MCF 10A (cell line): ENCODE measurements around the gene TM9SF2. TPM values are rescaled to one million over a fixed set of nuclear protein-coding genes. Genes with fewer than 3 reads are reported as not detected.

Experiments used
- BruUV-seq: library from RNA; stranded (reverse); fragments of 400-500 nt; replicated peaks from 2 replicates; lab custom pipeline; 2021; lab: Mats Ljungman, UMichigan
- CTCF ChIA-PET: fragments of 300-600 bp; sonication (Branson Sonifier 250); formaldehyde crosslinking; extraction: SDS; loops from one replicate; lab custom pipeline; 2021; ENCODE audit warnings: antibody characterized with exemption, inconsistent platforms; lab: Yijun Ruan, JAX
- POLR2A ChIA-PET: fragments of 300-600, 350-650 bp; sonication (Branson Sonifier 250); formaldehyde crosslinking; extraction: SDS; loops from one replicate; lab custom pipeline; 2020; ENCODE audit warnings: antibody characterized with exemption, inconsistent platforms; lab: Yijun Ruan, JAX
- DNase-seq: peaks from one replicate; pipeline ENCODE4 v3.0.0-alpha.2; 2018; ENCODE audit not compliant: unreplicated experiment
- H3K27ac Mint-ChIP-seq: one replicate; pipeline ENCODE4 v1.8.0; 2022; ENCODE audit warnings: mild to moderate bottlenecking, low read depth, mixed read lengths; ENCODE audit not compliant: unreplicated experiment
- H3K27me3 Mint-ChIP-seq: one replicate; pipeline ENCODE4 v1.8.0; 2022; ENCODE audit warnings: mixed read lengths; ENCODE audit not compliant: insufficient read depth, unreplicated experiment
- H3K36me3 Mint-ChIP-seq: one replicate; pipeline ENCODE4 v1.8.0; 2022; ENCODE audit warnings: mild to moderate bottlenecking, moderate library complexity, mixed read lengths; ENCODE audit not compliant: insufficient read depth, unreplicated experiment
- H3K4me1 Mint-ChIP-seq: one replicate; pipeline ENCODE4 v1.8.0; 2022; ENCODE audit warnings: mixed read lengths; ENCODE audit not compliant: insufficient read depth, unreplicated experiment
- H3K4me3 Mint-ChIP-seq: one replicate; pipeline ENCODE4 v1.8.0; 2022; ENCODE audit warnings: mild to moderate bottlenecking, moderate library complexity, mixed read lengths; ENCODE audit not compliant: unreplicated experiment
- H3K9me3 Mint-ChIP-seq: one replicate; pipeline ENCODE4 v1.8.0; 2022; ENCODE audit warnings: mixed read lengths; ENCODE audit not compliant: unreplicated experiment
- intact Hi-C: fragments of 100-400 bp; cut with micrococcal nuclease; formaldehyde crosslinking; loops from 2 replicates; pipeline ENCODE4 v1.14.1; 2022
- total RNA-seq: library from RNA; stranded (reverse); gene quantifications from 2 replicates; pipeline ENCODE4 v1.2.3, GENCODE V29; 2022
- TF ChIP-seq, protein P1 (sequence below): fragments of 200-600 bp; IDR thresholded peaks from one replicate; pipeline ENCODE4 v1.8.0; 2022; ENCODE audit warnings: antibody characterized with exemption, mild to moderate bottlenecking; ENCODE audit not compliant: unreplicated experiment

TM9SF2 gene
- total RNA-seq, 1 experiment from 2014 or later = 71.1 TPM

- Mint-ChIP-seq H3K27me3 (no peaks in the 10 kb centered on the region), H3K4me1 (no peaks in the 10 kb centered on the region), H3K27ac (no peak overlapping the region), H3K36me3 (peaks cover 91% of the 10 kb centered on the region), H3K9me3 (no peaks in the 10 kb centered on the region), H3K4me3 (no peak overlapping the region)
- POLR2A ChIA-PET = interaction anchor here (0.8 kb wide), 1 partner anchor 11 kb away, joined by 3 read pairs; no protein-coding TSS in a partner anchor
- CTCF ChIA-PET = no interaction called here
- intact Hi-C loops = no loop called here
- no TSS peak for BruUV-seq
- TF ChIP-seq, protein P1, sequence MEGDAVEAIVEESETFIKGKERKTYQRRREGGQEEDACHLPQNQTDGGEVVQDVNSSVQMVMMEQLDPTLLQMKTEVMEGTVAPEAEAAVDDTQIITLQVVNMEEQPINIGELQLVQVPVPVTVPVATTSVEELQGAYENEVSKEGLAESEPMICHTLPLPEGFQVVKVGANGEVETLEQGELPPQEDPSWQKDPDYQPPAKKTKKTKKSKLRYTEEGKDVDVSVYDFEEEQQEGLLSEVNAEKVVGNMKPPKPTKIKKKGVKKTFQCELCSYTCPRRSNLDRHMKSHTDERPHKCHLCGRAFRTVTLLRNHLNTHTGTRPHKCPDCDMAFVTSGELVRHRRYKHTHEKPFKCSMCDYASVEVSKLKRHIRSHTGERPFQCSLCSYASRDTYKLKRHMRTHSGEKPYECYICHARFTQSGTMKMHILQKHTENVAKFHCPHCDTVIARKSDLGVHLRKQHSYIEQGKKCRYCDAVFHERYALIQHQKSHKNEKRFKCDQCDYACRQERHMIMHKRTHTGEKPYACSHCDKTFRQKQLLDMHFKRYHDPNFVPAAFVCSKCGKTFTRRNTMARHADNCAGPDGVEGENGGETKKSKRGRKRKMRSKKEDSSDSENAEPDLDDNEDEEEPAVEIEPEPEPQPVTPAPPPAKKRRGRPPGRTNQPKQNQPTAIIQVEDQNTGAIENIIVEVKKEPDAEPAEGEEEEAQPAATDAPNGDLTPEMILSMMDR = no peak
- no peak for DNase-seq
These were observed 47.2 kb downstream of the TM9SF2 start for GRCh38 chr13:99548448-99548847.

DNA sequence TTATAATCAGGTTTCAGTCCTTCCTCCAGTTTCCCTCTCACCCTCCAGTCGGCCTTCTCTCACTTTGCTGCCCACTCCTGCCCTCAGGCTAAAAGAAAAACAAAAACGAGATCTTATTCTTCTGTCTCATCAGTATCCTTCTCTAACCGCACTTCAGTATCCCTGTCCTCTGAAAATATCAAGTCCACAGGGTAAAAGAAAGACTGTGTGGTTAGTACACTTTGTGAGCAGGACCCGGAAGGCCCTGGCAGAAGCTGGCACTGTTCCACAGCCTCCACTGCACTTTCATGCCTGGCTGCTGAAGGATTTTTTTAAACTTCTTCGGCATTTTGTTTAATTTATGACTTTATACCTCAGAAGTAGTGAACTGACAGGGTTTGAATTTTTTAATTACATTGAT is 51.8 kb downstream of the TM9SF2 start:
- no TSS peak for BruUV-seq
- no peak for DNase-seq
- no peak overlapping the region for H3K27ac Mint-ChIP-seq
- ChIA-PET CTCF (interaction anchor here (2.0 kb wide), 1 partner anchor 116 kb away, joined by 6 read pairs; no protein-coding TSS in a partner anchor), POLR2A (interaction anchor here (0.6 to 0.7 kb wide), 2 partner anchors 54 to 117 kb away, joined by 3 read pairs; no protein-coding TSS in a partner anchor)
- TF ChIP-seq, protein P1 = no peak
- no peaks in the 10 kb centered on the region for H3K4me1 Mint-ChIP-seq
- no peaks in the 10 kb centered on the region for H3K9me3 Mint-ChIP-seq
- H3K4me3 Mint-ChIP-seq = no peak overlapping the region
- no peaks in the 10 kb centered on the region for H3K27me3 Mint-ChIP-seq
- H3K36me3 Mint-ChIP-seq = peaks cover 79% of the 10 kb centered on the region
- intact Hi-C loops = no loop called here

- no TSS peak for BruUV-seq
- TF ChIP-seq, protein P1 = no peak
- Mint-ChIP-seq H3K36me3 (peaks cover 83% of the 10 kb centered on the region), H3K4me1 (no peaks in the 10 kb centered on the region), H3K27me3 (no peaks in the 10 kb centered on the region), H3K9me3 (no peaks in the 10 kb centered on the region), H3K4me3 (no peak overlapping the region), H3K27ac (no peak overlapping the region)
- CTCF ChIA-PET = no interaction called here
- intact Hi-C loops = no loop called here
- no peak for DNase-seq
- POLR2A ChIA-PET = interaction anchor here (1.1 kb wide), 1 partner anchor 12 kb away, joined by 4 read pairs; no protein-coding TSS in a partner anchor
These were observed 53.9 kb downstream of the TM9SF2 start for GRCh38 chr13:99555149-99555548.

GRCh38 chr13:99556867-99557443 is 55.7 kb downstream of the TM9SF2 start:
- DNase-seq = no peak
- H3K9me3 Mint-ChIP-seq = no peaks in the 10 kb centered on the region
- ChIA-PET CTCF (interaction anchor here (0.7 to 2.0 kb wide), 3 partner anchors 58 to 1012 kb away, joined by 3 to 6 read pairs (median 5); no protein-coding TSS in a partner anchor), POLR2A (interaction anchor here (1.0 to 1.6 kb wide), 2 partner anchors 18 to 24 kb away, joined by 3 to 4 read pairs; no protein-coding TSS in a partner anchor)
- no peaks in the 10 kb centered on the region for H3K27me3 Mint-ChIP-seq
- peaks cover 84% of the 10 kb centered on the region for H3K36me3 Mint-ChIP-seq
- H3K4me3 Mint-ChIP-seq = no peak overlapping the region
- no TSS peak for BruUV-seq
- TF ChIP-seq, protein P1 = no peak
- no peak overlapping the region for H3K27ac Mint-ChIP-seq
- H3K4me1 Mint-ChIP-seq = no peaks in the 10 kb centered on the region
- intact Hi-C loops = no loop called here
